B cell (primary cell): ENCODE results near the gene WFDC8. TPM values are rescaled to one million over a fixed set of nuclear protein-coding genes. Genes with fewer than 3 reads are reported as not detected.
"Not testable (repeated sequence)": the region's sequence is repeated elsewhere in the genome, so short reads cannot be mapped to it uniquely, and the experiment has no call there.

ENCODE experiments used
- ATAC-seq: fragments of 200-7000 bp; cut with Tn5 transposase; one replicate; pipeline ENCODE4 v1.10.0; 2021; ENCODE audit warnings: low read depth, mild to moderate bottlenecking, moderate number of reproducible peaks, moderate library complexity
- CTCF ChIA-PET: fragments of 350-600 bp; sonication (Branson Sonifier 250); formaldehyde crosslinking; loops from one replicate; lab custom pipeline; 2021; ENCODE audit warnings: antibody characterized with exemption, inconsistent platforms; lab: Charles Lee
- POLR2A ChIA-PET: fragments of 350-600 bp; sonication (Branson Sonifier 250); formaldehyde crosslinking; loops from one replicate; lab custom pipeline; 2021; ENCODE audit warnings: antibody characterized with exemption; lab: Charles Lee
- DNase-seq: peaks from one replicate; pipeline ENCODE4 v3.0.0; 2013
- H2AFZ ChIP-seq: 2 replicates; pipeline ENCODE4 v1.6.1; 2012; ENCODE audit warnings: mild to moderate bottlenecking, low read depth, low read length; ENCODE audit not compliant: insufficient read depth, poor library complexity, severe bottlenecking
- H3K27ac ChIP-seq, 2 donors: 1 replicate in 1 of 2; 2 replicates in 1 of 2; pipeline ENCODE4 v1.5.1; 2012 to 2013; ENCODE audit warnings: low read length in 2 of 2, mild to moderate bottlenecking in 2 of 2, moderate library complexity in 1 of 2
- H3K27me3 ChIP-seq, 4 experiments: fragments of 200-600 bp in 1 of 4; sonication (generic) in 1 of 4; replicated peaks in 1 of 4; 1 replicate in 2 of 4; 2 replicates in 2 of 4; pipeline versions ENCODE4 v1.6.1 to v1.7.0; 2013 to 2016; ENCODE audit warnings: low read length in 3 of 4, mild to moderate bottlenecking in 2 of 4, mixed read lengths in 1 of 4, moderate library complexity in 1 of 4; ENCODE audit not compliant: insufficient read depth in 4 of 4, control insufficient read depth in 3 of 4; ENCODE audit errors: control extremely low read depth in 1 of 4
- H3K36me3 ChIP-seq, 2 experiments: replicated peaks in 1 of 2; 1 replicate in 1 of 2; 2 replicates in 1 of 2; pipeline versions ENCODE4 v1.6.1 to v1.7.1; 2013; ENCODE audit warnings: low read length in 1 of 2; ENCODE audit not compliant: insufficient read depth in 2 of 2, control insufficient read depth in 1 of 2; ENCODE audit errors: control extremely low read depth in 1 of 2, extremely low read depth in 1 of 2
- H3K4me1 ChIP-seq, 2 donors: fragments of 200-600 bp in 1 of 2; sonication (generic) in 1 of 2; 1 replicate in 1 of 2; 2 replicates in 1 of 2; pipeline versions ENCODE4 v1.5.1 to v1.6.1; 2013 to 2017; ENCODE audit warnings: low read length in 2 of 2; ENCODE audit not compliant: control insufficient read depth in 2 of 2, insufficient read depth in 2 of 2
- H3K4me2 ChIP-seq: replicated peaks from 2 replicates; pipeline ENCODE3; 2012; ENCODE audit warnings: mild to moderate bottlenecking, low read depth, low read length; ENCODE audit not compliant: poor library complexity, severe bottlenecking
- H3K4me3 ChIP-seq, 5 experiments: fragments of 200-600 bp in 1 of 5; sonication (generic) in 1 of 5; 1 replicate in 3 of 5; 2 replicates in 2 of 5; pipeline versions ENCODE4 v1.5.1 to v1.7.0; 2011 to 2016; ENCODE audit warnings: low read length in 4 of 5, mild to moderate bottlenecking in 4 of 5, low read depth in 2 of 5, control low read depth in 1 of 5, moderate library complexity in 1 of 5; ENCODE audit not compliant: insufficient read depth in 1 of 5; ENCODE audit errors: control extremely low read depth in 1 of 5, extremely low read depth in 1 of 5
- H3K79me2 ChIP-seq: fragments of 200-600 bp; sonication (generic); one replicate; pipeline ENCODE4 v1.6.0; 2016; ENCODE audit warnings: low read length; ENCODE audit not compliant: control insufficient read depth, insufficient read depth
- H3K9ac ChIP-seq: fragments of 200-600 bp; sonication (generic); 2 replicates; pipeline ENCODE4 v1.6.1; 2017; ENCODE audit warnings: mild to moderate bottlenecking, low read length, moderate library complexity
- H3K9me3 ChIP-seq, 3 donors: one replicate each; pipeline versions ENCODE4 v1.6.1 to v1.7.1; 2013; ENCODE audit warnings: low read length in 2 of 3; ENCODE audit not compliant: control insufficient read depth in 2 of 3, insufficient read depth in 1 of 3; ENCODE audit errors: control extremely low read depth in 1 of 3
- H4K20me1 ChIP-seq: 2 replicates; pipeline ENCODE4 v1.6.0; 2012; ENCODE audit warnings: mild to moderate bottlenecking, low read length; ENCODE audit not compliant: insufficient read depth, control insufficient read depth, poor library complexity, severe bottlenecking
- H3K27ac Mint-ChIP-seq: one replicate; pipeline ENCODE4 v1.8.0; 2021; ENCODE audit warnings: mixed read lengths
- H3K27me3 Mint-ChIP-seq: one replicate; pipeline ENCODE4 v1.8.0; 2021; ENCODE audit warnings: mixed read lengths
- H3K4me1 Mint-ChIP-seq: one replicate; pipeline ENCODE4 v1.8.0; 2021; ENCODE audit warnings: mixed read lengths
- H3K4me3 Mint-ChIP-seq: one replicate; pipeline ENCODE4 v1.8.0; 2021; ENCODE audit warnings: mixed read lengths
- H3K9me3 Mint-ChIP-seq: one replicate; pipeline ENCODE4 v1.8.0; 2022; ENCODE audit warnings: mixed read lengths; ENCODE audit not compliant: insufficient read depth
- CTCF ChIP-seq: fragments of 200-600 bp; IDR thresholded peaks from one replicate; pipeline ENCODE4 v1.8.0; 2022; ENCODE audit warnings: antibody characterized with exemption, mild to moderate bottlenecking
- EZH2 ChIP-seq: IDR thresholded peaks from 2 replicates; pipeline ENCODE4 v1.6.1; 2012; ENCODE audit warnings: borderline replicate concordance, low read depth, mild to moderate bottlenecking, moderate library complexity, low read length; ENCODE audit not compliant: insufficient read depth, poor library complexity, severe bottlenecking
- WGBS: methylation state at CpG from one replicate; pipeline ENCODE4 v1.1.5; 2013; ENCODE audit warnings: missing lambda C conversion rate; ENCODE audit not compliant: insufficient coverage; 5-methylcytosine and 5-hydroxymethylcytosine counted together
- intact Hi-C: fragments of 100-400 bp; cut with micrococcal nuclease; formaldehyde crosslinking; loops from one replicate; pipeline ENCODE4 v1.10.0; 2022
- polyA plus RNA-seq: library from polyadenylated mRNA; depleted of rRNA; stranded (reverse); fragments of >200 nt; gene quantifications from 2 replicates; pipeline ENCODE4 v1.2.3, GENCODE V29; 2012
- total RNA-seq, 2 donors: library from RNA; stranded (reverse); fragments of 120-200 nt in 1 of 2; gene quantifications; 1 replicate in 1 of 2; 2 replicates in 1 of 2; pipeline versions ENCODE4 v1.2.3 to v1.2.4, GENCODE V29; 2013 to 2022

WFDC8 gene
- total and polyA plus RNA-seq, 2 donors (not counting 1 experiment from before 2014, with no cell fraction given): not detected

GRCh38 chr20:45584294-45584693 lies 5.2 kb upstream of the WFDC8 start:
- H3K9me3 Mint-ChIP-seq, H3K27ac Mint-ChIP-seq, POLR2A ChIA-PET, H4K20me1 ChIP-seq, H3K9me3 ChIP-seq, H3K4me2 ChIP-seq, H3K79me2 ChIP-seq, intact Hi-C loops, CTCF ChIA-PET, H3K27ac ChIP-seq, H3K4me3 Mint-ChIP-seq, H3K36me3 ChIP-seq, H3K4me3 ChIP-seq, H3K9ac ChIP-seq, DNase-seq, H3K4me1 ChIP-seq, H2AFZ ChIP-seq, ATAC-seq, H3K27me3 ChIP-seq, H3K4me1 Mint-ChIP-seq: not testable (repeated sequence)
- peaks cover 28% of the 10 kb centered on the region for H3K27me3 Mint-ChIP-seq
- 98% methylated on average over 4 of the region's 5 CpGs for WGBS

- Mint-ChIP-seq H3K27me3 (peaks cover 33% of the 10 kb centered on the region), H3K4me1 (no peaks in the 10 kb centered on the region), H3K9me3 (no peaks in the 10 kb centered on the region), H3K27ac (no peak overlapping the region), H3K4me3 (no peak overlapping the region)
- ChIA-PET CTCF (interaction anchor here (1.5 kb wide), 1 partner anchor 187 kb away, joined by 4 read pairs; no protein-coding TSS in a partner anchor), POLR2A (no interaction called here)
- Histone ChIP-seq H3K4me2 (no peak overlapping the region), H3K4me1 (no peaks in the 10 kb centered on the region), H3K9me3 (no peaks in the 10 kb centered on the region), H4K20me1 (no peaks in the 10 kb centered on the region), H2AFZ (no peak overlapping the region), H3K27ac (no peak overlapping the region), H3K27me3 (peaks cover 0 to 8% (median 4%) of the 10 kb centered on the region in 4 experiments), H3K36me3 (no peaks in the 10 kb centered on the region), H3K9ac (no peak overlapping the region), H3K79me2 (no peaks in the 10 kb centered on the region), H3K4me3 (no peak overlapping the region)
- 67% methylated on average over 2 of the region's 3 CpGs for WGBS
- no peak for TF ChIP-seq EZH2
- no peak for TF ChIP-seq CTCF
- no peak for DNase-seq
- intact Hi-C loops: no loop called here
- ATAC-seq: no peak
These were observed 4.4 kb upstream of the WFDC8 start for GRCh38 chr20:45583502-45583901.
